Raji (cell line): ENCODE data around the gene HOXB9.

ENCODE experiments used
- POLR2A ChIP-seq: IDR thresholded peaks from 2 replicates; pipeline ENCODE4 v1.6.1; 2011; ENCODE audit warnings: low read depth, low read length, control low read depth; ENCODE audit not compliant: insufficient read depth

HOXB9 gene

GRCh38 chr17:48631693-48632578, 5.8 kb upstream of the HOXB9 start:
- no peak for TF ChIP-seq POLR2A

GRCh38 chr17:48630925-48631692, 5.0 kb upstream of the HOXB9 start:
- no peak for TF ChIP-seq POLR2A

GRCh38 chr17:48630009-48630924, 4.1 kb upstream of the HOXB9 start:
- no peak for TF ChIP-seq POLR2A

GRCh38 chr17:48629411-48629759, 3.2 kb upstream of the HOXB9 start:
- TF ChIP-seq POLR2A: no peak

GRCh38 chr17:48628649-48629410, 2.7 kb upstream of the HOXB9 start:
- TF ChIP-seq POLR2A: no peak

GRCh38 chr17:48627623-48628521, 1.7 kb upstream of the HOXB9 start:
- TF ChIP-seq POLR2A: no peak

- TF ChIP-seq POLR2A: no peak
These were observed 1.0 kb upstream of the HOXB9 start for GRCh38 chr17:48627118-48627597.

GRCh38 chr17:48625495-48626244, 488 bp downstream of the HOXB9 start:
- no peak for TF ChIP-seq POLR2A

- no peak for TF ChIP-seq POLR2A
These were observed 1.3 kb downstream of the HOXB9 start for GRCh38 chr17:48624544-48625494.

- TF ChIP-seq POLR2A: no peak
These were observed 2.0 kb downstream of the HOXB9 start for GRCh38 chr17:48624118-48624517.

- no peak for TF ChIP-seq POLR2A
These were observed 2.6 kb downstream of the HOXB9 start for GRCh38 chr17:48623583-48623982.

- no peak for TF ChIP-seq POLR2A
These were observed 3.3 kb downstream of the HOXB9 start for GRCh38 chr17:48622857-48623256.
